A549 (cell line): ENCODE results near the gene TANGO2.

Experiments
- EP300 ChIP-seq, 2 experiments: fragments of >200 bp; sonication (Bioruptor Twin); formaldehyde crosslinking; IDR thresholded peaks; 2 replicates in 1 of 2; 3 replicates in 1 of 2; pipeline ENCODE4 v1.6.1; 2016 to 2017
- ESRRA ChIP-seq: fragments of 150-350 bp; IDR thresholded peaks from 2 replicates; pipeline ENCODE4 v1.6.1; 2014; ENCODE audit warnings: mild to moderate bottlenecking, low read length, borderline replicate concordance
- HDAC2 ChIP-seq: fragments of 200-600 bp; sonication (generic); IDR thresholded peaks from 2 replicates; pipeline ENCODE4 v1.6.1; 2016
- KDM1A ChIP-seq: fragments of 200-600 bp; sonication (generic); IDR thresholded peaks from 2 replicates; pipeline ENCODE4 v1.6.1; 2016; ENCODE audit warnings: low read depth, mild to moderate bottlenecking
- NR3C1 ChIP-seq: fragments of >200 bp; sonication (Bioruptor Twin); formaldehyde crosslinking; IDR thresholded peaks from 3 replicates; pipeline ENCODE4 v1.6.1; 2017
- POLR2A ChIP-seq: IDR thresholded peaks from 2 replicates; pipeline ENCODE4 v1.6.1; 2012; ENCODE audit warnings: mild to moderate bottlenecking, low read length
- RAD21 ChIP-seq, 2 experiments: fragments of >200 bp in 1 of 2; sonication (Bioruptor Twin) in 1 of 2; formaldehyde crosslinking in 1 of 2; IDR thresholded peaks in 1 of 2; conservative IDR thresholded peaks in 1 of 2; 2 replicates in 1 of 2; 3 replicates in 1 of 2; pipeline ENCODE4 v1.6.1; 2012 to 2018; ENCODE audit warnings: inconsistent platforms in 1 of 2
- RFX5 ChIP-seq: fragments of 450-650 bp; IDR thresholded peaks from 2 replicates; pipeline ENCODE4 v1.7.1; 2014; ENCODE audit warnings: antibody characterized with exemption, mild to moderate bottlenecking, moderate library complexity
- TP53 ChIP-seq: fragments of 250-450 bp; sonication (Bioruptor Pico); IDR thresholded peaks from 2 replicates; pipeline ENCODE4 v1.5.0; 2021; ENCODE audit warnings: mild to moderate bottlenecking, moderate library complexity
- TF ChIP-seq, protein P1 (sequence below): fragments of >200 bp; sonication (Bioruptor Twin); formaldehyde crosslinking; IDR thresholded peaks from 3 replicates; pipeline ENCODE4 v1.5.1; 2016
- TF ChIP-seq, protein P2 (sequence below): IDR thresholded peaks from 2 replicates; pipeline ENCODE4 v1.6.1; 2012
- TF ChIP-seq, protein P3 (sequence below): fragments of 450-650 bp; IDR thresholded peaks from 2 replicates; pipeline ENCODE4 v1.6.1; 2014; ENCODE audit warnings: antibody characterized with exemption
- TF ChIP-seq, protein P4 (sequence below): fragments of 200-600 bp; sonication (generic); IDR thresholded peaks from 2 replicates; pipeline ENCODE4 v1.6.1; 2016; ENCODE audit warnings: antibody characterized with exemption, mild to moderate bottlenecking, moderate library complexity

DNA sequence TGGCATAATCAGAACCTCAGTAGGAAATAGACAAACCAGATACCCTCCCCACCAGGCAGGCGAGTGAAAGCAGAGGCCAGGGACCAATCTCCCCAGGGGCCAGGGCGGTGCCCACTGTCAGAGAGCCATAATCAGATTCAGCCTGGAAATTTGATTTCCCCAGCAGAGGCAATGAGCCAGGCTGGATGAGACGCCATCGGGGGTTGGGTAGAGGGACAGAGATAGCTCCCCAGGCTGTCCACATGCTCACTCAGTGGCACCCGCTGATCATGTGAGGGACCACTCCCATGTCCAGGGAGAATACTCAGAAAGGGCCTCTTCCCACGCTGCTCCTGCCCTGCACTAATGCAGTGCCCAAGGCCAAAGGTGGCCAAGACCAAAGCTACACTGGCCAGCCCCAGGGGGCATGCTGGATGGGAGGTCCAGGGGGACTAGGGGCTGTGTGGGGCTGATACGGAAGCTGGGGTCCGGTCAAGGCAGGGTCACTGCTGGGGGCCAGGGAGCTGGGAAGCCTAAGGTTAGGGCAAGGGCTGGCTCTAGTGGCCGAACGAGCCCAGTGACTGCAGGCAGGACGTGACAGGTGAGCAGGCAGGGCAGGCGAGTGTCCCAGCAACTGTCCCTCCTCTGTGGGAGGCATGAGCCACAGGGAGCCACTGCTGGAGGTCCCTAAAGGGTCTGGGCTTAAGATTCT, 24.1 kb upstream of the TANGO2 start:
- TF ChIP-seq, protein P1, sequence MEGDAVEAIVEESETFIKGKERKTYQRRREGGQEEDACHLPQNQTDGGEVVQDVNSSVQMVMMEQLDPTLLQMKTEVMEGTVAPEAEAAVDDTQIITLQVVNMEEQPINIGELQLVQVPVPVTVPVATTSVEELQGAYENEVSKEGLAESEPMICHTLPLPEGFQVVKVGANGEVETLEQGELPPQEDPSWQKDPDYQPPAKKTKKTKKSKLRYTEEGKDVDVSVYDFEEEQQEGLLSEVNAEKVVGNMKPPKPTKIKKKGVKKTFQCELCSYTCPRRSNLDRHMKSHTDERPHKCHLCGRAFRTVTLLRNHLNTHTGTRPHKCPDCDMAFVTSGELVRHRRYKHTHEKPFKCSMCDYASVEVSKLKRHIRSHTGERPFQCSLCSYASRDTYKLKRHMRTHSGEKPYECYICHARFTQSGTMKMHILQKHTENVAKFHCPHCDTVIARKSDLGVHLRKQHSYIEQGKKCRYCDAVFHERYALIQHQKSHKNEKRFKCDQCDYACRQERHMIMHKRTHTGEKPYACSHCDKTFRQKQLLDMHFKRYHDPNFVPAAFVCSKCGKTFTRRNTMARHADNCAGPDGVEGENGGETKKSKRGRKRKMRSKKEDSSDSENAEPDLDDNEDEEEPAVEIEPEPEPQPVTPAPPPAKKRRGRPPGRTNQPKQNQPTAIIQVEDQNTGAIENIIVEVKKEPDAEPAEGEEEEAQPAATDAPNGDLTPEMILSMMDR: no peak
- no peak for TF ChIP-seq TP53 (CRISPR knock-in tag)
- TF ChIP-seq EP300 (IDR thresholded peaks at IDR 0.05): no peak
- no peak for TF ChIP-seq POLR2A
- TF ChIP-seq NR3C1: no peak
- TF ChIP-seq RFX5: no peak
- TF ChIP-seq, protein P2, sequence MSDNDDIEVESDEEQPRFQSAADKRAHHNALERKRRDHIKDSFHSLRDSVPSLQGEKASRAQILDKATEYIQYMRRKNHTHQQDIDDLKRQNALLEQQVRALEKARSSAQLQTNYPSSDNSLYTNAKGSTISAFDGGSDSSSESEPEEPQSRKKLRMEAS: no peak
- TF ChIP-seq, protein P3, sequence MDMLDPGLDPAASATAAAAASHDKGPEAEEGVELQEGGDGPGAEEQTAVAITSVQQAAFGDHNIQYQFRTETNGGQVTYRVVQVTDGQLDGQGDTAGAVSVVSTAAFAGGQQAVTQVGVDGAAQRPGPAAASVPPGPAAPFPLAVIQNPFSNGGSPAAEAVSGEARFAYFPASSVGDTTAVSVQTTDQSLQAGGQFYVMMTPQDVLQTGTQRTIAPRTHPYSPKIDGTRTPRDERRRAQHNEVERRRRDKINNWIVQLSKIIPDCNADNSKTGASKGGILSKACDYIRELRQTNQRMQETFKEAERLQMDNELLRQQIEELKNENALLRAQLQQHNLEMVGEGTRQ: no peak
- TF ChIP-seq KDM1A: no peak
- TF ChIP-seq ESRRA: no peak
- TF ChIP-seq RAD21 (conservative IDR thresholded peaks at IDR 0.05 in 1 of 2, IDR thresholded peaks at IDR 0.05 in 1 of 2): no peak
- TF ChIP-seq, protein P4, sequence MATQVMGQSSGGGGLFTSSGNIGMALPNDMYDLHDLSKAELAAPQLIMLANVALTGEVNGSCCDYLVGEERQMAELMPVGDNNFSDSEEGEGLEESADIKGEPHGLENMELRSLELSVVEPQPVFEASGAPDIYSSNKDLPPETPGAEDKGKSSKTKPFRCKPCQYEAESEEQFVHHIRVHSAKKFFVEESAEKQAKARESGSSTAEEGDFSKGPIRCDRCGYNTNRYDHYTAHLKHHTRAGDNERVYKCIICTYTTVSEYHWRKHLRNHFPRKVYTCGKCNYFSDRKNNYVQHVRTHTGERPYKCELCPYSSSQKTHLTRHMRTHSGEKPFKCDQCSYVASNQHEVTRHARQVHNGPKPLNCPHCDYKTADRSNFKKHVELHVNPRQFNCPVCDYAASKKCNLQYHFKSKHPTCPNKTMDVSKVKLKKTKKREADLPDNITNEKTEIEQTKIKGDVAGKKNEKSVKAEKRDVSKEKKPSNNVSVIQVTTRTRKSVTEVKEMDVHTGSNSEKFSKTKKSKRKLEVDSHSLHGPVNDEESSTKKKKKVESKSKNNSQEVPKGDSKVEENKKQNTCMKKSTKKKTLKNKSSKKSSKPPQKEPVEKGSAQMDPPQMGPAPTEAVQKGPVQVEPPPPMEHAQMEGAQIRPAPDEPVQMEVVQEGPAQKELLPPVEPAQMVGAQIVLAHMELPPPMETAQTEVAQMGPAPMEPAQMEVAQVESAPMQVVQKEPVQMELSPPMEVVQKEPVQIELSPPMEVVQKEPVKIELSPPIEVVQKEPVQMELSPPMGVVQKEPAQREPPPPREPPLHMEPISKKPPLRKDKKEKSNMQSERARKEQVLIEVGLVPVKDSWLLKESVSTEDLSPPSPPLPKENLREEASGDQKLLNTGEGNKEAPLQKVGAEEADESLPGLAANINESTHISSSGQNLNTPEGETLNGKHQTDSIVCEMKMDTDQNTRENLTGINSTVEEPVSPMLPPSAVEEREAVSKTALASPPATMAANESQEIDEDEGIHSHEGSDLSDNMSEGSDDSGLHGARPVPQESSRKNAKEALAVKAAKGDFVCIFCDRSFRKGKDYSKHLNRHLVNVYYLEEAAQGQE: no peak
- no peak for TF ChIP-seq HDAC2
